MCF 10A (cell line): ENCODE measurements around the gene RHOXF2. TPM values are rescaled to one million over a fixed set of nuclear protein-coding genes. Genes with fewer than 3 reads are reported as not detected.
"Not testable (repeated sequence)": the region's sequence is repeated elsewhere in the genome, so short reads cannot be mapped to it uniquely, and the experiment has no call there.

ENCODE experiments used
- BruUV-seq: library from RNA; stranded (reverse); fragments of 400-500 nt; replicated peaks from 2 replicates; lab custom pipeline; 2021; lab: Mats Ljungman, UMichigan
- CTCF ChIA-PET: fragments of 300-600 bp; sonication (Branson Sonifier 250); formaldehyde crosslinking; extraction: SDS; loops from one replicate; lab custom pipeline; 2021; ENCODE audit warnings: antibody characterized with exemption, inconsistent platforms; lab: Yijun Ruan, JAX
- POLR2A ChIA-PET: fragments of 300-600, 350-650 bp; sonication (Branson Sonifier 250); formaldehyde crosslinking; extraction: SDS; loops from one replicate; lab custom pipeline; 2020; ENCODE audit warnings: antibody characterized with exemption, inconsistent platforms; lab: Yijun Ruan, JAX
- DNase-seq: peaks from one replicate; pipeline ENCODE4 v3.0.0-alpha.2; 2018; ENCODE audit not compliant: unreplicated experiment
- H3K27ac Mint-ChIP-seq: one replicate; pipeline ENCODE4 v1.8.0; 2022; ENCODE audit warnings: mild to moderate bottlenecking, low read depth, mixed read lengths; ENCODE audit not compliant: unreplicated experiment
- H3K27me3 Mint-ChIP-seq: one replicate; pipeline ENCODE4 v1.8.0; 2022; ENCODE audit warnings: mixed read lengths; ENCODE audit not compliant: insufficient read depth, unreplicated experiment
- H3K36me3 Mint-ChIP-seq: one replicate; pipeline ENCODE4 v1.8.0; 2022; ENCODE audit warnings: mild to moderate bottlenecking, moderate library complexity, mixed read lengths; ENCODE audit not compliant: insufficient read depth, unreplicated experiment
- H3K4me1 Mint-ChIP-seq: one replicate; pipeline ENCODE4 v1.8.0; 2022; ENCODE audit warnings: mixed read lengths; ENCODE audit not compliant: insufficient read depth, unreplicated experiment
- H3K4me3 Mint-ChIP-seq: one replicate; pipeline ENCODE4 v1.8.0; 2022; ENCODE audit warnings: mild to moderate bottlenecking, moderate library complexity, mixed read lengths; ENCODE audit not compliant: unreplicated experiment
- H3K9me3 Mint-ChIP-seq: one replicate; pipeline ENCODE4 v1.8.0; 2022; ENCODE audit warnings: mixed read lengths; ENCODE audit not compliant: unreplicated experiment
- CTCF ChIP-seq: fragments of 200-600 bp; IDR thresholded peaks from one replicate; pipeline ENCODE4 v1.8.0; 2022; ENCODE audit warnings: antibody characterized with exemption, mild to moderate bottlenecking; ENCODE audit not compliant: unreplicated experiment
- intact Hi-C: fragments of 100-400 bp; cut with micrococcal nuclease; formaldehyde crosslinking; loops from 2 replicates; pipeline ENCODE4 v1.14.1; 2022
- total RNA-seq: library from RNA; stranded (reverse); gene quantifications from 2 replicates; pipeline ENCODE4 v1.2.3, GENCODE V29; 2022

The RHOXF2 gene
- total RNA-seq, 1 experiment from 2014 or later: not detected

- H3K36me3 Mint-ChIP-seq: no peaks in the 10 kb centered on the region
- H3K4me3 Mint-ChIP-seq: no peak overlapping the region
- intact Hi-C loops: no loop called here
- CTCF ChIA-PET: interaction anchor here (0.6 to 1.4 kb wide), 2 partner anchors 8 to 12 kb away, joined by 3 to 4 read pairs; no protein-coding TSS in a partner anchor
- H3K27me3 Mint-ChIP-seq: no peaks in the 10 kb centered on the region
- POLR2A ChIA-PET: no interaction called here
- no peak for DNase-seq
- H3K27ac Mint-ChIP-seq: no peak overlapping the region
- H3K4me1 Mint-ChIP-seq: no peaks in the 10 kb centered on the region
- no peaks in the 10 kb centered on the region for H3K9me3 Mint-ChIP-seq
- no peak for TF ChIP-seq CTCF
- BruUV-seq: no TSS peak
Measured at GRCh38 chrX:120120223-120120622, 38.2 kb upstream of the RHOXF2 start.

- CTCF ChIA-PET: no interaction called here
- intact Hi-C loops: no loop called here
- no peak for TF ChIP-seq CTCF
Measured at GRCh38 chrX:120125444-120125843, 33.0 kb upstream of the RHOXF2 start.

GRCh38 chrX:120128306-120128846 lies 30.0 kb upstream of the RHOXF2 start:
- H3K9me3 Mint-ChIP-seq, intact Hi-C loops: not testable (repeated sequence)

More at GRCh38 chrX:120125444-120125843, 33.0 kb upstream of the RHOXF2 start:
- POLR2A ChIA-PET: no interaction called here
- no peaks in the 10 kb centered on the region for H3K9me3 Mint-ChIP-seq
- H3K27ac Mint-ChIP-seq: no peak overlapping the region
- H3K36me3 Mint-ChIP-seq: no peaks in the 10 kb centered on the region
- DNase-seq: no peak
- H3K27me3 Mint-ChIP-seq: peaks cover 17% of the 10 kb centered on the region
- no peak overlapping the region for H3K4me3 Mint-ChIP-seq
- no peaks in the 10 kb centered on the region for H3K4me1 Mint-ChIP-seq
- no TSS peak for BruUV-seq

GRCh38 chrX:120136128-120136527 lies 22.3 kb upstream of the RHOXF2 start:
- Mint-ChIP-seq H3K36me3 (no peaks in the 10 kb centered on the region), H3K9me3 (no peaks in the 10 kb centered on the region), H3K4me1 (no peaks in the 10 kb centered on the region), H3K27ac (no peak overlapping the region), H3K4me3 (no peak overlapping the region), H3K27me3 (no peaks in the 10 kb centered on the region)
- intact Hi-C loops: no loop called here
- no peak for TF ChIP-seq CTCF
- DNase-seq: no peak
- ChIA-PET CTCF (interaction anchor here (1.8 to 1.9 kb wide), 2 partner anchors 34 to 78 kb away, joined by 5 to 7 read pairs; no protein-coding TSS in a partner anchor), POLR2A (no interaction called here)
- BruUV-seq: no TSS peak

More at GRCh38 chrX:120128306-120128846, 30.0 kb upstream of the RHOXF2 start:
- H3K27me3 Mint-ChIP-seq: peaks cover 17% of the 10 kb centered on the region
- H3K4me3 Mint-ChIP-seq, BruUV-seq, H3K27ac Mint-ChIP-seq, H3K4me1 Mint-ChIP-seq, DNase-seq, H3K36me3 Mint-ChIP-seq, POLR2A ChIA-PET: not testable (repeated sequence)
- CTCF ChIA-PET: interaction anchor here (1.0 to 1.5 kb wide), 4 partner anchors 9 to 85 kb away, joined by 3 to 6 read pairs (median 4); no protein-coding TSS in a partner anchor
